ENCODE data around the gene NUP210.

- no peak for TF ChIP-seq GATA2 (IDR thresholded peaks at IDR 0.05; ENCODE audit: low read depth, low read length)
- TF ChIP-seq GATA3 (IDR thresholded peaks at IDR 0.05; ENCODE audit: low read depth, low read length): no peak
Observed at GRCh38 chr3:13451301-13451673, 31.2 kb upstream of the NUP210 start.
